Mesendoderm (in vitro differentiated cells): ENCODE measurements around the gene FOXC1.

Experiments used
- DNase-seq: peaks from one replicate; pipeline ENCODE4 v3.0.0; 2013
- H2AK5ac ChIP-seq: 2 replicates; pipeline ENCODE4 v1.6.1; 2013; ENCODE audit warnings: low read length, inconsistent platforms
- H2BK120ac ChIP-seq: 2 replicates; pipeline ENCODE4 v1.6.1; 2013; ENCODE audit warnings: low read depth, mild to moderate bottlenecking, low read length, moderate library complexity, mixed read lengths
- H2BK15ac ChIP-seq: replicated peaks from 2 replicates; pipeline ENCODE4 v1.6.1; 2013; ENCODE audit warnings: low read depth, mild to moderate bottlenecking, moderate library complexity
- H2BK5ac ChIP-seq: 2 replicates; pipeline ENCODE4 v1.6.1; 2013; ENCODE audit warnings: low read length, inconsistent platforms
- H3K18ac ChIP-seq: 2 replicates; pipeline ENCODE4 v1.6.1; 2013; ENCODE audit warnings: mild to moderate bottlenecking, low read length, mixed read lengths
- H3K23ac ChIP-seq: one replicate; pipeline ENCODE4 v1.6.1; 2013; ENCODE audit warnings: low read length
- H3K27ac ChIP-seq: 2 replicates; pipeline ENCODE4 v1.5.1; 2013; ENCODE audit warnings: low read depth, mild to moderate bottlenecking, inconsistent platforms, low read length, moderate library complexity
- H3K27me3 ChIP-seq: 2 replicates; pipeline ENCODE4 v1.6.1; 2013; ENCODE audit warnings: low read length, control low read depth, mild to moderate bottlenecking, inconsistent platforms; ENCODE audit not compliant: insufficient read depth, poor library complexity
- H3K36me3 ChIP-seq: 2 replicates; pipeline ENCODE4 v1.6.1; 2013; ENCODE audit warnings: low read length, inconsistent platforms; ENCODE audit not compliant: control insufficient read depth, insufficient read depth
- H3K4ac ChIP-seq: one replicate; pipeline ENCODE4 v1.6.1; 2013; ENCODE audit warnings: low read depth, mild to moderate bottlenecking, low read length, moderate library complexity
- H3K4me1 ChIP-seq: 2 replicates; pipeline ENCODE4 v1.6.1; 2013; ENCODE audit warnings: low read depth, low read length, inconsistent platforms; ENCODE audit not compliant: control insufficient read depth
- H3K4me2 ChIP-seq: 2 replicates; pipeline ENCODE4 v1.6.1; 2013; ENCODE audit warnings: low read length
- H3K4me3 ChIP-seq: 2 replicates; pipeline ENCODE4 v1.5.1; 2013; ENCODE audit warnings: mild to moderate bottlenecking, low read length
- H3K56ac ChIP-seq: one replicate; pipeline ENCODE4 v1.6.1; 2013; ENCODE audit warnings: low read length
- H3K79me1 ChIP-seq: 2 replicates; pipeline ENCODE4 v1.6.1; 2013; ENCODE audit warnings: low read length, inconsistent platforms
- H3K79me2 ChIP-seq: 2 replicates; pipeline ENCODE4 v1.6.1; 2013; ENCODE audit warnings: mild to moderate bottlenecking, low read length; ENCODE audit not compliant: control insufficient read depth, insufficient read depth
- H3K9ac ChIP-seq: 2 replicates; pipeline ENCODE4 v1.6.1; 2013; ENCODE audit warnings: low read length, inconsistent platforms
- H4K5ac ChIP-seq: one replicate; pipeline ENCODE4 v1.6.1; 2013; ENCODE audit warnings: low read length
- H4K8ac ChIP-seq: one replicate; pipeline ENCODE4 v1.6.1; 2013; ENCODE audit warnings: low read depth, mild to moderate bottlenecking, control low read depth, low read length, moderate library complexity
- WGBS: extraction: QIAGEN DNeasy Blood & Tissue Kit; methylation state at CpG from one replicate; pipeline ENCODE4 v1.1.7; 2013; ENCODE audit warnings: low lambda C conversion rate, missing lambda C conversion rate; ENCODE audit not compliant: insufficient coverage; ENCODE audit errors: extremely low coverage; 5-methylcytosine and 5-hydroxymethylcytosine counted together

FOXC1 gene

DNA sequence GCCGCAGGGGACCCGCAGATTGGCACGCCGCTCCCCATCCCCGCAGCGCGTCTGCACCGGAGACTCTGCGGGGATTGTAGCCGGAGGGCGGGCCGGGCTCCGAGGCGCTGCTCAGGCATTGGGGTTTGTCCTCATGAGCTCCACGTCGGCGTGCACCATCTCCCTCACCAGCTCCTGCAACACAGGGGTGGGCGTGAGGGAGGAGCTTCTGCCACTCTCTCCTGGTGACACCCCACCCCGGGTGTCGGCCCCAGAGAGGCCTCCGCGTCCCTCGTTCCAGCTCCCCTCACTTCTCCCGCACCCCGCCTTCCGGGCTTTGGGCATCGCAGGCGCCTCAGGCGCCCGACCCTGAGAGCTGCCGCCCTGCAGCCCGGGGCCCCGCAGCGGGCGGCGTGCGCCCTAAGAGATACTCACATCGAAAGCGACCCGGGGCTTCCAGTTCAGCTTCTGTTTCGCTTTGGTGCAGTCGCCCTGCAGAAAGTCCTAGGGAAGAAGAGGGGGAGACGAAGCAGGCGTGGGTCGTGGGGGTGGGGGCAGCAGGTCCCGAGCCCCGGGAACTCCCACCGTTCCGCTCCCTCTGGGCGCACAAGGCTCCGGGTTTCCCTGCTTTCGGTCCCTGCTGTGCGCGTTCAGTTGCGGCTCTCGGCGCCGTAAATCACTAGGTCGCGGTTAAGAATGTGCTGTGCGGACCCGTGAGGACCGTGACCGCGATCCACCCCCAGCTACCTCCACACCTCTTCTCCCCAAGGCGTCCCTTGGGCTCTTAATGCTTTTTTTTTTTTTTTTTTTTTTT, 14.5 kb downstream of the FOXC1 start:
- no peak overlapping the region for H2BK120ac ChIP-seq
- H3K79me1 ChIP-seq: no peaks in the 10 kb centered on the region
- H3K56ac ChIP-seq: peak overlapping the region; percentile 50
- H3K9ac ChIP-seq: peak overlapping the region; percentile 28
- no peak overlapping the region for H4K5ac ChIP-seq
- no peak overlapping the region for H2BK5ac ChIP-seq
- H3K4me3 ChIP-seq: no peak overlapping the region
- H3K79me2 ChIP-seq: no peaks in the 10 kb centered on the region
- H4K8ac ChIP-seq: no peak overlapping the region
- H3K36me3 ChIP-seq: no peaks in the 10 kb centered on the region
- peak; percentile 30 for DNase-seq
- peak overlapping the region; percentile 52 for H3K4me2 ChIP-seq
- H2BK15ac ChIP-seq: no peak overlapping the region
- H3K27ac ChIP-seq: no peak overlapping the region
- no CpG with 5 or more reads among the region's 66 CpGs for WGBS
- no peak overlapping the region for H2AK5ac ChIP-seq
- peaks cover 5% of the 10 kb centered on the region for H3K4me1 ChIP-seq
- no peak overlapping the region for H3K4ac ChIP-seq
- H3K23ac ChIP-seq: no peak overlapping the region
- H3K27me3 ChIP-seq: peaks cover 64% of the 10 kb centered on the region
- peak overlapping the region; percentile 36 for H3K18ac ChIP-seq

DNA sequence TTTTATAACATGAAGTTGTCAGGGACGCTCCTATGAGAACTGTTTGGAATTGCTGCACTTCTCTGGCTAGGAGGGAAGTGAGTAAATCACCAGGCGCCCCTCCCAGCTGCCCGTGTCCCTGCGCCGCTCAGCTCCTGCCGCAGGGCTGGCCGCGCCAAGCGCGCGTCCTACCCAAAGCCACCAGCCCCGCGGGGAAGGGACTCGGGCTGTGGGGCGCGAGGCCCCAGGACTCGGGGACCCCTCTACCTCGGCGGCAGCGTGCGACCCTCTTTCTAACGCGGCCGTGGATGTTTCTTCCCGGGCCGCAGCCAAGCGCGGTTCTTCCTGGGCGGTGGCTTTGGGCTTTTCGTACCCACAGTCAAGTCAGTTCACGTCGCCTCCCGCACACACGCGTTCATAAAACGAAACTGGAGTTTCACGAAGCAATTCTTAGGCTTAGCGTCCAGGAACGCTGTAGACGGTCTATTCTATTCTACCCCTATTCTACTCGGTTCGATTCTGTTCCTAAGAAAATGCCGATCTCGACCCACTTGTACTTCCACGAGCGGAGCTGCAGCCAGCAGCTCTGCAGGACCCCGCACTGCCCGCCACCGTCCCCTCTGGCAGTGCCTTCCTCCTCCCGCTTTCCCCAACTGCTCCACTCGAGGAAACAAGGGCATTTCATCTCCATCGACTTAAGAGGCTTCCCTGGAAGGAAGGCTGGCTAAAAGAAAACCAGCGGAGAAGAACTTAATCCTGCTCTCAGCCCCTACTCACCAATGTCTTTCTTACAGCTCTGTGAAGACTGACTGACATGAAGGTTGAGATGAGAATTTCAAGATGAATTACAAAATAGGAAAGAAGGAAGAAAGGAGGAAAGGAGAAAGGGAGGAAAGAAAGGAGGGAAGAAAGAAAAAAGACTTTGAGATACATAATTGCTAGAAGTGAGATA, 15.4 kb downstream of the FOXC1 start:
- no CpG with 5 or more reads among the region's 53 CpGs for WGBS
- Histone ChIP-seq H2AK5ac (no peak overlapping the region), H3K79me1 (no peaks in the 10 kb centered on the region), H3K56ac (peak overlapping the region; percentile 9), H2BK5ac (no peak overlapping the region), H3K27ac (no peak overlapping the region), H2BK120ac (no peak overlapping the region), H3K4me1 (peaks cover 5% of the 10 kb centered on the region), H3K9ac (peak overlapping the region; percentile 20), H3K4me2 (peak overlapping the region; percentile 25), H3K18ac (no peak overlapping the region), H3K27me3 (peaks cover 62% of the 10 kb centered on the region), H3K4ac (no peak overlapping the region), H2BK15ac (no peak overlapping the region), H3K23ac (no peak overlapping the region), H3K36me3 (no peaks in the 10 kb centered on the region), H4K8ac (no peak overlapping the region), H3K4me3 (no peak overlapping the region), H4K5ac (no peak overlapping the region), H3K79me2 (no peaks in the 10 kb centered on the region)
- DNase-seq: peak; percentile 63

- H3K18ac ChIP-seq: no peak overlapping the region
- H3K27ac ChIP-seq: no peak overlapping the region
- WGBS: no CpG with 5 or more reads among the region's 18 CpGs
- H3K4me3 ChIP-seq: no peak overlapping the region
- H2AK5ac ChIP-seq: no peak overlapping the region
- no peak overlapping the region for H4K5ac ChIP-seq
- H3K4me2 ChIP-seq: no peak overlapping the region
- no peak for DNase-seq
- H2BK5ac ChIP-seq: no peak overlapping the region
- peaks cover 5% of the 10 kb centered on the region for H3K4me1 ChIP-seq
- no peak overlapping the region for H3K23ac ChIP-seq
- H3K4ac ChIP-seq: no peak overlapping the region
- H3K9ac ChIP-seq: no peak overlapping the region
- no peak overlapping the region for H2BK15ac ChIP-seq
- no peaks in the 10 kb centered on the region for H3K79me1 ChIP-seq
- no peaks in the 10 kb centered on the region for H3K79me2 ChIP-seq
- peaks cover 54% of the 10 kb centered on the region for H3K27me3 ChIP-seq
- H2BK120ac ChIP-seq: no peak overlapping the region
- H3K56ac ChIP-seq: no peak overlapping the region
- H3K36me3 ChIP-seq: no peaks in the 10 kb centered on the region
- no peak overlapping the region for H4K8ac ChIP-seq
Measured at GRCh38 chr6:1625794-1626435, 16.2 kb downstream of the FOXC1 start.

- Histone ChIP-seq H3K36me3 (no peaks in the 10 kb centered on the region), H3K27me3 (peaks cover 48% of the 10 kb centered on the region), H3K79me2 (no peaks in the 10 kb centered on the region), H2BK15ac (no peak overlapping the region), H3K4me1 (peaks cover 5% of the 10 kb centered on the region), H3K56ac (no peak overlapping the region), H4K8ac (no peak overlapping the region), H3K4ac (no peak overlapping the region), H3K18ac (no peak overlapping the region), H3K4me2 (no peak overlapping the region), H2AK5ac (no peak overlapping the region), H3K9ac (no peak overlapping the region), H4K5ac (no peak overlapping the region), H2BK120ac (no peak overlapping the region), H3K4me3 (no peak overlapping the region), H2BK5ac (no peak overlapping the region), H3K23ac (no peak overlapping the region), H3K27ac (no peak overlapping the region), H3K79me1 (no peaks in the 10 kb centered on the region)
- DNase-seq: no peak
- no CpG with 5 or more reads among the region's 4 CpGs for WGBS
Measured at GRCh38 chr6:1626481-1626880, 16.8 kb downstream of the FOXC1 start.

GRCh38 chr6:1627827-1628560, 18.3 kb downstream of the FOXC1 start:
- Histone ChIP-seq H3K27me3 (peaks cover 35% of the 10 kb centered on the region), H3K4me1 (peaks cover 2% of the 10 kb centered on the region), H3K27ac (no peak overlapping the region), H3K4me2 (no peak overlapping the region), H3K79me2 (no peaks in the 10 kb centered on the region), H4K5ac (no peak overlapping the region), H2AK5ac (no peak overlapping the region), H3K4me3 (no peak overlapping the region), H3K9ac (no peak overlapping the region), H3K18ac (no peak overlapping the region), H2BK5ac (no peak overlapping the region), H3K56ac (no peak overlapping the region), H3K4ac (no peak overlapping the region), H2BK15ac (no peak overlapping the region), H3K36me3 (no peaks in the 10 kb centered on the region), H2BK120ac (no peak overlapping the region), H4K8ac (no peak overlapping the region), H3K23ac (no peak overlapping the region), H3K79me1 (no peaks in the 10 kb centered on the region)
- peak; percentile 69 for DNase-seq
- WGBS: no CpG with 5 or more reads among the region's 10 CpGs
